Body of pancreas (tissue), 4 donors: Measurements from ENCODE around the gene DRAM1.

Source experiments
- CTCF ChIP-seq, 7 experiments: fragments of 450-650 bp in 4 of 7; fragments of 200-600 bp in 3 of 7; sonication (generic) in 3 of 7; IDR thresholded peaks; one replicate each; pipeline ENCODE4 v1.5.1; 2016 to 2019; ENCODE audit warnings: antibody characterized with exemption in 7 of 7
- POLR2A ChIP-seq, 3 donors: fragments of 450-650 bp; IDR thresholded peaks; one replicate each; pipeline ENCODE4 v1.6.1; 2016; ENCODE audit warnings: antibody characterized with exemption in 3 of 3, mild to moderate bottlenecking in 2 of 3

- no peak for TF ChIP-seq CTCF (IDR thresholded peaks at IDR 0.05)
- no peak for TF ChIP-seq POLR2A (IDR thresholded peaks at IDR 0.05)
These were observed 27.2 kb upstream of the DRAM1 start for GRCh38 chr12:101850199-101850598.
